Kidney tubule cell (primary cell): ENCODE results near the gene PRKCA.
"Not testable (repeated sequence)": the region's sequence is repeated elsewhere in the genome, so short reads cannot be mapped to it uniquely, and the experiment has no call there.

Experiments used
- DNase-seq: peaks from one replicate; pipeline ENCODE4 v3.0.0-alpha.2; 2018; ENCODE audit warnings: low spot score

Gene PRKCA

GRCh38 chr17:66684731-66685130, 382.3 kb downstream of the PRKCA start:
- no peak for DNase-seq

- no peak for DNase-seq
Measured at GRCh38 chr17:66686601-66687000, 384.2 kb downstream of the PRKCA start.

GRCh38 chr17:66687570-66688284, 385.3 kb downstream of the PRKCA start:
- no peak for DNase-seq

GRCh38 chr17:66689221-66689620, 386.8 kb downstream of the PRKCA start:
- no peak for DNase-seq

GRCh38 chr17:66690166-66690565, 387.8 kb downstream of the PRKCA start:
- DNase-seq = no peak

GRCh38 chr17:66691644-66692420, 389.4 kb downstream of the PRKCA start:
- DNase-seq = no peak

- DNase-seq = no peak
Measured at GRCh38 chr17:66692421-66692690, 389.9 kb downstream of the PRKCA start.

- no peak for DNase-seq
Measured at GRCh38 chr17:66695098-66695497, 392.7 kb downstream of the PRKCA start.

- DNase-seq = no peak
Measured at GRCh38 chr17:66698270-66698669, 395.9 kb downstream of the PRKCA start.

- no peak for DNase-seq
Measured at GRCh38 chr17:66701462-66701861, 399.0 kb downstream of the PRKCA start.

GRCh38 chr17:66702106-66702936, 399.9 kb downstream of the PRKCA start:
- no peak for DNase-seq

- no peak for DNase-seq
Measured at GRCh38 chr17:66704858-66705520, 402.6 kb downstream of the PRKCA start.

GRCh38 chr17:66706851-66707450, 404.5 kb downstream of the PRKCA start:
- DNase-seq = peak; percentile 30

- DNase-seq = no peak
Measured at GRCh38 chr17:66711401-66711800, 409.0 kb downstream of the PRKCA start.

- peak; percentile 65 for DNase-seq
Measured at GRCh38 chr17:66711881-66712321, 409.5 kb downstream of the PRKCA start.

GRCh38 chr17:66712453-66712852, 410.0 kb downstream of the PRKCA start:
- DNase-seq = no peak

- DNase-seq = not testable (repeated sequence)
Measured at GRCh38 chr17:66713021-66713532, 410.7 kb downstream of the PRKCA start.

GRCh38 chr17:66713533-66714042, 411.2 kb downstream of the PRKCA start:
- peak; percentile 84 for DNase-seq

- DNase-seq = no peak
Measured at GRCh38 chr17:66714046-66715023, 411.9 kb downstream of the PRKCA start.

- no peak for DNase-seq
Measured at GRCh38 chr17:66715076-66715675, 412.8 kb downstream of the PRKCA start.
